Trophoblast cell (in vitro differentiated cells and primary cell): Measurements from ENCODE around the gene TRAPPC5. TPM values are rescaled to one million over a fixed set of nuclear protein-coding genes. Genes with fewer than 3 reads are reported as not detected.
A peak's percentile ranks its signal among the peaks of the same experiment; 100 is the strongest.

ENCODE experiments used
- DNase-seq, 2 donors: peaks; one replicate each; pipeline ENCODE4 v3.0.0-alpha.2; 2016
- H2AFZ ChIP-seq: 2 replicates; pipeline ENCODE4 v1.6.1; 2013; ENCODE audit warnings: low read length, moderate library complexity, mild to moderate bottlenecking; ENCODE audit not compliant: insufficient read depth, poor library complexity
- H2AK5ac ChIP-seq: 2 replicates; pipeline ENCODE4 v1.6.1; 2013; ENCODE audit warnings: mild to moderate bottlenecking, low read length
- H2BK120ac ChIP-seq: 2 replicates; pipeline ENCODE4 v1.6.1; 2013; ENCODE audit warnings: low read length, mild to moderate bottlenecking, moderate library complexity; ENCODE audit not compliant: insufficient read depth, poor library complexity
- H2BK12ac ChIP-seq: 2 replicates; pipeline ENCODE4 v1.6.1; 2013; ENCODE audit warnings: mild to moderate bottlenecking, low read length, moderate library complexity
- H2BK5ac ChIP-seq: 2 replicates; pipeline ENCODE4 v1.6.1; 2013; ENCODE audit warnings: low read length, low read depth, moderate library complexity, mild to moderate bottlenecking; ENCODE audit not compliant: poor library complexity
- H3K14ac ChIP-seq: 2 replicates; pipeline ENCODE4 v1.6.1; 2013; ENCODE audit warnings: mild to moderate bottlenecking, low read length
- H3K18ac ChIP-seq: 2 replicates; pipeline ENCODE4 v1.6.1; 2013; ENCODE audit warnings: mild to moderate bottlenecking, low read length
- H3K23ac ChIP-seq: 2 replicates; pipeline ENCODE4 v1.6.1; 2013; ENCODE audit warnings: low read length
- H3K27ac ChIP-seq: 2 replicates; pipeline ENCODE4 v1.5.1; 2013; ENCODE audit warnings: low read depth, mild to moderate bottlenecking, inconsistent platforms, low read length, moderate library complexity
- H3K27me3 ChIP-seq: 2 replicates; pipeline ENCODE4 v1.6.1; 2013; ENCODE audit warnings: inconsistent platforms, mild to moderate bottlenecking, low read length, moderate library complexity; ENCODE audit not compliant: insufficient read depth
- H3K36me3 ChIP-seq, 2 experiments: 1 replicate in 1 of 2; 2 replicates in 1 of 2; pipeline ENCODE4 v1.6.1; 2013; ENCODE audit warnings: low read length in 2 of 2, mild to moderate bottlenecking in 2 of 2, moderate library complexity in 1 of 2; ENCODE audit not compliant: insufficient read depth in 2 of 2, control insufficient read depth in 1 of 2
- H3K4ac ChIP-seq: 2 replicates; pipeline ENCODE4 v1.6.1; 2013; ENCODE audit warnings: low read depth, mild to moderate bottlenecking, low read length, moderate library complexity
- H3K4me1 ChIP-seq, 2 experiments: 1 replicate in 1 of 2; 2 replicates in 1 of 2; pipeline ENCODE4 v1.6.1; 2013; ENCODE audit warnings: low read length in 2 of 2, mild to moderate bottlenecking in 2 of 2, moderate library complexity in 1 of 2; ENCODE audit not compliant: insufficient read depth in 2 of 2, control insufficient read depth in 1 of 2
- H3K4me2 ChIP-seq: 2 replicates; pipeline ENCODE4 v1.6.1; 2013; ENCODE audit warnings: inconsistent platforms, mild to moderate bottlenecking, low read length, moderate library complexity
- H3K4me3 ChIP-seq: 2 replicates; pipeline ENCODE4 v1.5.1; 2013; ENCODE audit warnings: mild to moderate bottlenecking, low read depth, low read length, inconsistent platforms
- H3K79me1 ChIP-seq: one replicate; pipeline ENCODE4 v1.6.1; 2013; ENCODE audit warnings: low read length
- H3K79me2 ChIP-seq: 2 replicates; pipeline ENCODE4 v1.6.1; 2013; ENCODE audit warnings: low read length, mild to moderate bottlenecking; ENCODE audit not compliant: control insufficient read depth, insufficient read depth, poor library complexity
- H3K9ac ChIP-seq: 2 replicates; pipeline ENCODE4 v1.6.1; 2013; ENCODE audit warnings: mild to moderate bottlenecking, low read length
- H3K9me3 ChIP-seq: 2 replicates; pipeline ENCODE4 v1.6.1; 2013; ENCODE audit warnings: low read depth, mild to moderate bottlenecking, control low read depth, inconsistent platforms, low read length; ENCODE audit not compliant: insufficient read depth
- H4K12ac ChIP-seq: 2 replicates; pipeline ENCODE4 v1.6.1; 2013; ENCODE audit warnings: low read depth, mild to moderate bottlenecking, low read length, moderate library complexity
- H4K8ac ChIP-seq: 2 replicates; pipeline ENCODE4 v1.6.1; 2013; ENCODE audit warnings: low read depth, mild to moderate bottlenecking, low read length, moderate library complexity
- H4K91ac ChIP-seq: one replicate; pipeline ENCODE4 v1.6.1; 2013; ENCODE audit warnings: low read depth, mild to moderate bottlenecking, low read length, moderate library complexity
- WGBS: extraction: QIAGEN DNeasy Blood & Tissue Kit; methylation state at CpG from one replicate; pipeline ENCODE4 v1.1.7; 2013; ENCODE audit warnings: missing lambda C conversion rate; ENCODE audit not compliant: insufficient read length, insufficient coverage; ENCODE audit errors: extremely low coverage; 5-methylcytosine and 5-hydroxymethylcytosine counted together
- polyA plus RNA-seq: library from polyadenylated mRNA; stranded (reverse); fragments of 200-250 nt; gene quantifications from 2 replicates; pipeline ENCODE4 v1.2.3, GENCODE V29; 2013

TRAPPC5 gene
- polyA plus RNA-seq = 69.3 and 70.1 TPM in 2 replicates

DNA sequence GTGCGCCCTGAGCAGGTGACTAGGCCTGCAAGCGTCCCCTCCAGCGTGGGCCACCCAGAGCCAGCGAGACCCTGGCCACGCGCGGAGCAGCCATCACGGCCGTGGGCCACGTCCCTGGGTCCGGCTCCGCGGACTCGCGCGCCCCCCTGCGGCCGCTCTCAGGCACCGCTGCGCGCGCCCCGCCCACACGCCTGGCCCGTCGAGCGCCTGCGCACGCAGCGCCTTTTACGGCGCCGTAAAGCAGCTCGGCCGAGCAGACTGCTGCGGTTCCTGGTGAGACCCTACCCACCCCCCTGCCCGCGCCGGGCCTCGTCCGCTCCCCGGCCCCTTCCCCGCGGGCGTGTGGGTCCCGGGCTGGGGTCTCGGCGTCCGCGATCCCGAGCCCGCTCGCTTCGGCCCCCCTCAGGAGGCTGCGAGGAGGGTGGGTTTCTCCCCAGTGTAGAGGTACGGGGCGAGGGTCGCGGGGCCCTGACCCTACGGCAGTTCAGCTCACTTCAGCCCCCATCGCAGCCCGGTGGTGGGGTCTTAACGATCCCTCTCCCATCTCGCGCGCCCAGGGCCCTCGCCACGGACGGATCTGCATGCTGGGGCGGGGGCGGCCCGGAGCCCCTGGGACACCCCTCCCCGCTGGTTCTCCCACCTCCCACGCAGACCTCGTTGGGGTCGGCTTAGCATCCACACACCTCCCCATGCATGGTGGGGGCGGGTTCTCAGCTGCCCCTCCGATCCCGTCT, at the start of gene TRAPPC5:
TRAPPC5 (plus strand) TSS at position 228 of the 734 bp plus-strand sequence. CDS start 1,421 bp downstream, outside the sequence.
- Histone ChIP-seq H3K79me1 (peaks cover 5% of the 10 kb centered on the region), H4K12ac (peak within 1 kb of the TSS; percentile 95), H3K36me3 (peaks cover 14 to 17% of the 10 kb centered on the region in 2 experiments), H2BK120ac (peak within 1 kb of the TSS; percentile 20), H3K14ac (peak within 1 kb of the TSS; percentile 95), H3K4ac (peak within 1 kb of the TSS; percentile 91), H2AFZ (peak within 1 kb of the TSS; percentile 93), H2BK12ac (no peak within 1 kb of the TSS), H3K9me3 (peaks cover 8% of the 10 kb centered on the region), H3K79me2 (peaks cover 4% of the 10 kb centered on the region), H3K4me2 (peak within 1 kb of the TSS; percentile 88), H3K4me3 (peak within 1 kb of the TSS; percentile 94), H2BK5ac (peak within 1 kb of the TSS; percentile 70), H2AK5ac (peak within 1 kb of the TSS; percentile 2), H3K23ac (no peak within 1 kb of the TSS), H3K27me3 (no peaks in the 10 kb centered on the region), H3K27ac (peak within 1 kb of the TSS; percentile 9), H4K8ac (peak within 1 kb of the TSS; percentile 94), H3K4me1 (peaks cover 7 to 16% of the 10 kb centered on the region in 2 experiments), H4K91ac (peak within 1 kb of the TSS; percentile 56), H3K18ac (peak within 1 kb of the TSS; percentile 30), H3K9ac (peak within 1 kb of the TSS; percentile 83)
- DNase-seq = peak; percentile 81 to 92
- WGBS = no CpG with 5 or more reads among the region's 79 CpGs

DNA sequence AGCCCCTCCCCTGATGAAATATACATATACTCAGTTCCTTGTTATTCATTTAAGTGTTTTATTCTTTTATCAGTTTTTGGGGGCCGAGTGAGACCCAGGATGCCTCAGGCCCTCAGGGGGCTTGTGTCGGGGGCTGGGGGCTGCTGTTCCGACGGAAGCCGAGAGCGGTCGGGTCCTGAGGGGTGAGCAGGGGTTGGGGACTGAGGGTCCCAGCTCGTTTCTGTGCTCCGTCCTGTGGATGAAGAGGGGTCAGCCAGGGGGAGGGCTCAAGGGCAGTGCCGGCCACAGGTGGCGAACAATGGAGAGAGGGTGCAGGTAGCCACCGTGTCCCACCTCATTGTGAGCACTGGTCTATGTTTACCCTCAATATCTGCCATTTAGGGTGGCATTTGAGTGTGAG, 49.1 kb upstream of the TRAPPC5 start:
- Histone ChIP-seq H3K27me3 (no peaks in the 10 kb centered on the region), H3K4ac (no peak overlapping the region), H3K27ac (no peak overlapping the region), H3K4me1 (peaks cover 12 to 14% of the 10 kb centered on the region in 2 experiments), H3K4me2 (no peak overlapping the region), H3K23ac (no peak overlapping the region), H2AFZ (no peak overlapping the region), H4K12ac (no peak overlapping the region), H3K4me3 (no peak overlapping the region), H3K9ac (no peak overlapping the region), H3K18ac (no peak overlapping the region), H4K8ac (no peak overlapping the region), H3K9me3 (peaks cover 7% of the 10 kb centered on the region), H3K79me2 (peaks cover 21% of the 10 kb centered on the region), H2BK12ac (no peak overlapping the region), H2BK5ac (no peak overlapping the region), H4K91ac (no peak overlapping the region), H2AK5ac (no peak overlapping the region), H3K36me3 (peaks cover 19 to 24% of the 10 kb centered on the region in 2 experiments), H3K14ac (no peak overlapping the region), H2BK120ac (no peak overlapping the region), H3K79me1 (peaks cover 2% of the 10 kb centered on the region)
- no peak for DNase-seq
- WGBS = no CpG with 5 or more reads among the region's 12 CpGs

- H3K4me2 ChIP-seq = no peak overlapping the region
- H3K27ac ChIP-seq = no peak overlapping the region
- H3K27me3 ChIP-seq = no peaks in the 10 kb centered on the region
- peaks cover 8% of the 10 kb centered on the region for H3K79me1 ChIP-seq
- peaks cover 7% of the 10 kb centered on the region for H3K9me3 ChIP-seq
- no peak overlapping the region for H2AK5ac ChIP-seq
- H3K4ac ChIP-seq = no peak overlapping the region
- H3K18ac ChIP-seq = no peak overlapping the region
- DNase-seq = no peak
- no peak overlapping the region for H3K14ac ChIP-seq
- H3K23ac ChIP-seq = no peak overlapping the region
- no peak overlapping the region for H2BK5ac ChIP-seq
- H3K9ac ChIP-seq = no peak overlapping the region
- H2BK120ac ChIP-seq = no peak overlapping the region
- H3K36me3 ChIP-seq = peaks cover 10 to 17% of the 10 kb centered on the region in 2 experiments
- H2AFZ ChIP-seq = no peak overlapping the region
- peak overlapping the region; percentile 30 for H3K4me3 ChIP-seq
- H4K8ac ChIP-seq = no peak overlapping the region
- H2BK12ac ChIP-seq = no peak overlapping the region
- peaks cover 27% of the 10 kb centered on the region for H3K79me2 ChIP-seq
- no CpG with 5 or more reads among the region's 40 CpGs for WGBS
- no peak overlapping the region for H4K12ac ChIP-seq
- H4K91ac ChIP-seq = no peak overlapping the region
- H3K4me1 ChIP-seq = peaks cover 14 to 20% of the 10 kb centered on the region in 2 experiments
Observed at GRCh38 chr19:7632340-7633203, 48.1 kb upstream of the TRAPPC5 start.

DNA sequence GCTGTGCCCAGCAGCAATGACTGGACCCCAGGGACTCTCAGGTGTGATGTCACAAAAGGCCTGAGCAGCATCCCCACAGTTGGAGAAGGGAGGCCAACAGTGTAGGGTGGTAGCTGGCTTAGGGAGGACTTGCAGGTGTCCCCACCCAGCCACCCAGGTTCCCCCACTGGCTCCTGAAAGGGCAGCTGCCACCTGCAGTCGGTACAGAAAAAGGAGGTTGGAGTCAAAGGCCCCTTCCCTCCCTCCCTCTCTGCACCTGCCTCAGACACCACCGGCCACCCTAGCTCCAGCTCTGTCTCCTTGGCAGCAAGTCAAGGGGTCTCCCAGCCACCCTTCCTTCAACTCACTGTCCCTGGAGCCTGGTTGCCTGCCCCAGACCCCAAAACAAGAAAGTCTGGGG, 46.9 kb upstream of the TRAPPC5 start, which contains the start of gene PCP2:
PCP2 (minus strand) TSS at position 22 of the 400 bp plus-strand sequence. CDS start 262 bp downstream, outside the sequence.
- Histone ChIP-seq H2BK12ac (no peak within 1 kb of the TSS), H3K9ac (no peak within 1 kb of the TSS), H4K12ac (no peak within 1 kb of the TSS), H3K4me2 (no peak within 1 kb of the TSS), H3K4me1 (peaks cover 12 to 19% of the 10 kb centered on the region in 2 experiments), H3K79me2 (peaks cover 21% of the 10 kb centered on the region), H4K8ac (no peak within 1 kb of the TSS), H3K4ac (no peak within 1 kb of the TSS), H3K18ac (no peak within 1 kb of the TSS), H3K9me3 (peaks cover 7% of the 10 kb centered on the region), H3K14ac (no peak within 1 kb of the TSS), H3K27ac (no peak within 1 kb of the TSS), H2BK120ac (no peak within 1 kb of the TSS), H3K23ac (no peak within 1 kb of the TSS), H2BK5ac (no peak within 1 kb of the TSS), H2AFZ (no peak within 1 kb of the TSS), H4K91ac (no peak within 1 kb of the TSS), H3K4me3 (peak within 1 kb of the TSS; percentile 30), H2AK5ac (no peak within 1 kb of the TSS), H3K27me3 (no peaks in the 10 kb centered on the region), H3K36me3 (peaks cover 8 to 12% of the 10 kb centered on the region in 2 experiments), H3K79me1 (peaks cover 9% of the 10 kb centered on the region)
- DNase-seq = no peak
- no CpG with 5 or more reads among the region's 2 CpGs for WGBS
